Activated CD8-positive, alpha-beta memory T cell treated with anti-CD3 and anti-CD28 coated beads for 1 hour (primary cell): ENCODE results near the gene OR4D1.
A peak's percentile ranks its signal among the peaks of the same experiment; 100 is the strongest.

Experiments used
- DNase-seq, 2 donors: peaks; one replicate each; pipeline ENCODE4 v3.0.0-alpha.2; 2020; ENCODE audit warnings: low read depth in 1 of 2; ENCODE audit errors: extremely low read depth in 1 of 2

Gene OR4D1

DNA sequence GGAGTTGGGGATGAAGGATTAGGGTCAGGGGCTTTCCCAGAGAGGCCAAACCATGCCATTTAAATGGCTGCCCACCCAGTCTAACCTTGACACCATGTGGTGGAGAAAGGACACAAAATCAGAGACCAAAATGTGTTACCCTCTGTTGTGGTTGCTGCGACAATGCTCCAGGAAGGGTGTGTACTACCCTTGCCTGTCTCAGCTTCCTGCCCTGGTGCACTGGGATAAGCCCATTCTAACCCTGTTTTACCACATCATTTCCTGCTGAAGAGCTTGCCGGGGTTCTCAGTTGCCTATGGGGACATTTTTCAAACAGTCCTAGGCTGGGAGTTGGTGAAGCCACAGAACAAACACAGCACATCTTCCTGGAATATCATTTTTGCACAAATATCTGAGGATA, 4.9 kb downstream of the OR4D1 start:
- DNase-seq, result peak; percentile 23 to 24

DNA sequence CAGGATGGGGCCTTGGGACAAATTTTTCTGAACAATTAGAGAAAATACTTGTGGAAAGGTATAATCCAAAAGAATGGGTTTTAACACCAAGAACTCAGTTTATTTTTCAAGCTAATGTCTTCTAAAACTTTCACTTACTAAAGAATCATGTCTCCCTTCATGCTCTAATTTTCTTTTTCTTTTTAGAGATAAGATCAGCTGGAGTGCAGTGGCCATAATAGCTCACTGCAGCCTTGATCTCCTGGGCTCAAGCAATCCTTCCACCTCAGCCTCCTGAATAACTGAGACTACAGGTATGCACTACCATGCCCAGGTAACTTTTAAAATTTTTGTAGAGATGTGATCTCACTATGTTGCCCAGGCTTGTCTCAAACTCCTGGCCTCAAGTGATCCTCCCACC, 5.5 kb downstream of the OR4D1 start:
- no peak for DNase-seq

DNA sequence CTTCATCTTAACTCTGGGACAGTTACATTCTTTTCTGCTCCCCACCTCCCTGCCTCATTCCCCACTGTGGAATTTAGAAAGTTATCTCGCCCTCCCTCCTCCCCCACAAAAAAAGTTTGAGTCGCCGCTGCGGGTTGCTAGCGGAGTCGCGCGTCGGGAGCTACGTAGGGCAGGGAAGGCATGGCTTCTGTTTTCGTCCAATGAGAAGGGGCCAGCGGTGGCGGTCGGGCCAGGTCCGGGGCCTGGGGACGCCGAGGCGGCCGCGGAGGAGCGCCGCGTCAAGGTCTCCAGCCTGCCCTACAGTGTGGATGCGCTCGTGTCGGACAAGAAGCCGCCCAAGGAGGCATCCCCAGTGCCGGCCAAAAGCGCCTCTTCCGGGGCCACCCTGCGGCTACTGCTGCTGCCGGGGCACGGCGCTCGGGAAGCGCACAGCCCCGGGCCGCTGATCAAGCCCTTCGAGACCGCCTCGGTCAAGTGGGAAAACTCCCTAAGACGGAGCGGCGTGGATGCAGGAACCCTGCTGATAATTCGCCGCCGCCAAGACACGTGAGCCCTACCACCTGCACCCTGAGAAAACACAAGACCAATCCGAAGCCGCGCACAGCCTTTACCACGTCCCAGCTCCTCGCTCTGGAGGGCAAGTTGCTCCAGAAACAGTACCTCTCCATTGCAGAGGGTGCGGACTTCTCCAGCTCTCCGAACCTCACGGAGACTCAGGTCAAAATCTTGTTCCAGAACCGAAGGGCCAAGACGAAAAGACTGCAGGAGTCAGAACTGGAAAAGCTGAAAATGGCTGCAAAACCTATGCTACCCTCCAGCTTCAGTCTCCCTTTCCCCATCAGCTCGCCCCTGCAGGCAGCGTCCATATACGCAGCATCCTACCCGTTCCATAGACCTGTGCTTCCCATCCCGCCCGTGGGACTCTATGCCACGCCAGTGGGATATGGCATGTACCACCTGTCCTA, 8.9 kb downstream of the OR4D1 start:
- peak in 1 of 2 donors; percentile 36 for DNase-seq

DNA sequence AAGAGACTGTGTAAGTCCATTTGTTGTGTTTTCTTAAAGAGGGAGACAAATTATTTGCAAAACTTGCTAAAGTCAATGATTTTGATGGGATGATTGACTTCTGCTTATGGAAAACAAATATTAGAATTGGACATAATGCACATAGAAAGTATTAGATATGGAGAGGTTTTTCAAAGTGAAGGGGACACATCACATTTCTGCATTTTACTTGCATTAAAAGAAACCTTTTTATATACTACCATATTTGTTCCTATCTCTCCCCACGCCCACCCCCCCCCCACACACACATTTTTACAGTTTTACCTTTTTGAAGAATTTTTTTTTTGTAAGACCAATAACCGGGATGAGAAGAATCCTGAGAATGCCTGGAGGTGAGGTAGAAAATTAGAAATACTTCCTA, 10.0 kb downstream of the OR4D1 start:
- no peak for DNase-seq

DNA sequence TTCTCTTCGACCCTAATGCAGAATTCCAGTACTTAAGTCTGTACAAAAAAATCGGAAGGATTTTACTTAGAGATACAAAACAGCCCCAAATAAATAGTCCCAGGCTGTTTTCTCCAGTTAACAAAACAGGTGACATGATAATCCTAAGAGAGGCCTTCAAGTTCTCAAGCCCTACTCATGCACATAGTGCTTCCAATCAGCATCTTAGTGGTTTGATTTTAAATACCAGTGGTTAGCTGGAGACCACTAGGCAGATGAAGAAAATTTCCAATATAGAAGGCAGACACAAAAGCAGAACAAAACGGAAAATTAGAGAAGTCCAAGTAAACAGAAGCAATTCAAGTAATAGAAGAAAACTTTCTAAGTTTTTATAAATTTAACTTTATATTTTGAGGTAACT, 13.4 kb downstream of the OR4D1 start:
- DNase-seq, result no peak

DNA sequence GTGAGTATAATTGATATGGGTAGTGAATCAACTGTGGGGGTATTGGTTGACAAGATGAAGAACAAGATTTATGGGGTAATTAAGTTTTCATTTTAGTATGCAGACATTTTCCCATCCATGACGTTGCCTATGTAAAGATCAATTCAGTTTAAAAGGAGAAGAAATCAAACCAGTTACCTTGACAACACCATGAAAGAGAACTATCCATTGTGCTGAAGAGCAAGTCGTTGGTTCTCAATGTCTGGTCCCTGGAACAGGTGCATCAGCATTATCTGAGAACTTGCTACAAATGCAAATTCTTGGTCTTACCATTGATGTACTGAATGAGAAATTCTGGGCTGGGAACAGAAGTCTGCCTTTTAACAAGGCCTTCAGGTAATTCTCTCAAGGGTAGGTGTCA, 17.8 kb downstream of the OR4D1 start:
- DNase-seq, result no peak

DNA sequence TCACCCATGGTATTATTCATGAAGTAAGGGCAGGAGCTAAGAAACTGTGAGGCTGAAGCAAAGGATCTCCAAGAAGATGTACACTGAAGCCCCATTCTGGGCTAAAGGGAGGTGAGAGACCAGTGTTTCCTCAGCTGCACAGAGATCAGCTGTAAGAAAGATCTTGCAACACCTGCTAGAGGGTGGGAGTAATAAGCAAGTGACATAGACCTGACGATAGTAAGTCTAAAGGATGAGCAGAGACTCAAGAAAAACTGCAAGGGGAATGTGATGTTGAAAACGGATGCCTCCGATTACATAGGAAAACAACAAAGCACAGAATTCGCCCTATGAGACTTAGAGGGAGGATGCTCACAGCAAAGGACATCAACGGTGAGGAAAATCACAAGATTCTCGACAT, 18.5 kb downstream of the OR4D1 start, which contains the start of gene OR4D2:
TSS of gene OR4D2 (plus strand) at position 301 of the 400 bp plus-strand sequence. CDS start 2,674 bp downstream, outside the sequence.
- DNase-seq, result no peak

DNA sequence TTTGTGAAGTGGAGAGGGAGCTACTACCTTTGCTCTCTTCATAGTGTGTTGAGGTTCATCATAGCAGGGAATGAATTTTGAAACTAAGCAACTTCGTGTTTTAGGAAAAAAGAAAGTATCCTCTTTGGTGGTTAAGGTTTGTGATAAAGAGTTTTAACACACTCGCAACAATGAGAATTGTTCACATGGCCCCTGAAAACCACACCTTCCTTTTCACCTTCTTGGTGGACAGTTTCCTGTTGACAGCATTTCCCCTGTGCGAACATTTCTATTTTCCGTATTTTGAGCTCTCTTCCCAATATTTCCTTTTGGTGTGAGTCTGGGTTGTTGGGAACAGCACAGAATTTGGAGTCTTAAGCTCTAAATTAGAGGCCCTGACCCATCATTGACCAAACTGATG, 22.4 kb downstream of the OR4D1 start:
- no peak for DNase-seq

DNA sequence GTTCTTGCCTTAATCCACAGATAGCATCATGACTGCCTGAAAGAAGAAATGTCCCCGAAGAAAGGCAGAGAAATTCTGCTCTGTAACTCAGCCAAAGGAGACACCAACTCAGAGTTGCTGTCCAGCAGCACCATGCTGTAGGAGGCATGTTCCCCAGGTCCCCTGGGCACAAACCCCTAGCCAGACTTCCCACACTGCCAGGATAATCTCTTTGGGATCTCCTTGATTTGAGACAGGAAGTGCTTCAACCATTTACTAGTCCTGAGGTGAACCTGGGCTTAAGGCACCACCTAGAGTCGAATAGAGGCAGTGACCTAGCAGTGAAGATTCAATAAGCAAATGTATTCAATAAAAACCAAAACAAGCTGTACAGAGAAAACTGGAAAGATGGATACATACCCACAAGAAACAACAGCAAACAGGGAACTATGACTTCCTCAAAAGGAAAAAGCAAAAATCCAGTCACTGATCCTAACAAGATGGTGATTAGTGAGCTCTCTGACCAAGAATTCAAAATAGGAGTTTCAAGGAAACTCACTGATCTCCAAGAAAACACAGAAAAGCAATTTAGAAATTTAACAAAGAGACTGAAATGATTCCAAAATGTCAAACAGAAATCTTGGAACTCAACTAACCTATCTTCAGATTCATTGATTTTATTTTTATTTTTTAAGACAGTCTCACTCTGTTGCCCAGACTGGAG, 24.3 kb downstream of the OR4D1 start:
- peak in 1 of 2 donors; percentile 15 for DNase-seq

DNA sequence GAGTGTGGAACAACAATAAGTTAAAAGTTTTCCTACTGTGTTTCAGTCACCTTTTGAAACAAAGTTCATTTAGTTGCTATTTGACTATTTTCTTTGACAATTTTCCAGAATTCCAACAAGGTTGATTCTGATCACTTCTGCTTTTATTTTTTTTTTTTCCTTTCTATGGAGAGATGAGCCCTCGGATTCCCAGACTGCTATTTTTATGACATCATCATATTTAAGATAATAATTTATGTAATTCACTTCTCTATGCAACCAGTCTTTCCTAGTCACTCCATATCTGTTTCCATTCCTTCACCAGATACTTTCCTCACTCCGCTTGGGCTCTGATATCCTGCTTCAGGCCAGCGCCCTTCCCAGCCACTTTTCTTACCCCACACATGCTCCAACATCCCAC, 26.7 kb downstream of the OR4D1 start:
- no peak for DNase-seq

DNA sequence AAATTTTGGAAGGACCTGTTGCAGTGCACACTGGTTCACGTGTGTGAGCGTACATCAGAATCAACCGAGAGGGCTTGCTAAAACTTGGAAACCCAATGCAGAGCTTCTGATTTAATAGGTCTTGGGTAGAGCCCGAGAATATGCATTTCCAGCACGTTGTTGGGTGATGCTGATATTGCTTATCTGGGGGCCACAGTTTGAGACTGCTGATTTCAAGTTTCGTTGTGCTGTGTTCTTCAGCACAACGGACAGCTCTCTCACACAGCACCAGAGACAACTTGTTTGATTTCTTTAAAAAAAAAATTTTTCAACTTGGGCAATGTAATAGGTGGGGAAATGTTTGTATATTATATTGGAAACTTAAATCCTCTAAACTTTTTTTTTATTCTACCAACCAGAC, 28.0 kb downstream of the OR4D1 start:
- DNase-seq, result no peak

DNA sequence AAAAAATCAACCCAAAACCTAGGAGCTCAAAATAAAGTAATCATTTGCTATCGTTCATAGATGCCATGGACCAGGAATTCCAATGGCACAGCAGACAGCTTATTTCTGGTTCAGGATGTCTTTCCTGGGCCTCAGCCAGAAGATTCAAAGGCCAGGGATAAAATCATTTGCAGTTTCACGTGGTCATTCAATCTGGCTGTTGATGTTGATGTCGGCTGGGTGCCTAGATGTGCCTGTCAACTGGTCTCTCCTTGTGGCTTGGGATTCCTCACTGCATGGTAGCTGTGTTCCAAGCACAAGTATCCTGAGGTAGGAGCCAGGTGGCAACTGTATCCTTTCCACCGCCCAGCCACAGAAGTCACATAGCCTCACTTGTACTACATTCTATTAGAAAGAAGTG, 33.6 kb downstream of the OR4D1 start:
- DNase-seq, result no peak

DNA sequence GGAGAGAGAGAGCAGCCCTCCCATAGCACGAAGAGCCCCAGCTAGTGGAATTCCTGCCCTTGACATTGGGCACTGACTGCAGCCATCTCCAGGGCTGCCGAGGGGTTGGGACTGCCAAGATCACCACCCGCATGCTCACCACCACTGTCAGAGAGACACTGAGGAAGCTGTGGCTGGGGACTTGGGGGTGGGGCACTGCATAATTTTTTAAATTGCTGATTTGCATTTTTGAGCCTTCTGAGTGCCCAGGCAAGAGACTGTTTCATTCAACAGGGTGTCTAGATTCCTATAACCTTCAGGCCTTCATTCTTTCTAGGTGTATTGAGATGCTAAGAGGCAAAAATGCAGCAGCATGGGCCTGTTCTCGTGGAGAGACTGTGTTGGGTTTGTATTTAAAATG, 35.3 kb downstream of the OR4D1 start:
- no peak for DNase-seq

DNA sequence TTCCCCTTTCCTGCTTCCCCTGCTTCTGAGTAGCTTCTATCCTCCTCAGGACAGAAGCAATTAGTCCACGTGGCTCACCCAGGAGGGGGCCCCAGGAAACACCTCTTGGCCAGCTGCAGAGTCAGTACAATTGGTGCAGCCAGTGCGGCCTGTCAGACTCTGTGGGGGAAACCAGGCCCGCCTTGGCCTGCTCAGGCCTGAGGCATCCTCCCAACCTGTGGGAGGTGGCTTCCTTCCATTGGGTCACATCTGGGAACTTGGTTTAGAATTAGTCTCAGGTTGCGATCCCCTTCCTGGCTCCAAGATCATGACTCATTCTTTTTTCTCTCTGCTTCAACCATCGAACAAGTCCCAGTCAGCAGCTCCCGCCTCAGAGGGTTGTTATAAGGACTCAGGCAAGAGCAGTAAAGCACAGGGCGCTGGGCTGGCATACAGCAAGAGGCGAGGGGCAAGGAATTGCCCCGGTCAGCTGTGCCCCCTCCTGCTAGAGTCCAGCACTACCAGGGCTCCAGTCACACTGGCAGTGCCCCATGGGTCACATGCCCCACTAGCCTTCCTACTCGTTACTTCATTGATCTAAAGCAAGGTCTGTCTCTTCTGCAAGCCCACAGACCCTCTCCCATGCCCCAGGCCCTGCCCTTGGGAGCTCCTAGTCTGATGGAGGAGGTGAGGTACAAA, 36.3 kb downstream of the OR4D1 start:
- no peak for DNase-seq

DNA sequence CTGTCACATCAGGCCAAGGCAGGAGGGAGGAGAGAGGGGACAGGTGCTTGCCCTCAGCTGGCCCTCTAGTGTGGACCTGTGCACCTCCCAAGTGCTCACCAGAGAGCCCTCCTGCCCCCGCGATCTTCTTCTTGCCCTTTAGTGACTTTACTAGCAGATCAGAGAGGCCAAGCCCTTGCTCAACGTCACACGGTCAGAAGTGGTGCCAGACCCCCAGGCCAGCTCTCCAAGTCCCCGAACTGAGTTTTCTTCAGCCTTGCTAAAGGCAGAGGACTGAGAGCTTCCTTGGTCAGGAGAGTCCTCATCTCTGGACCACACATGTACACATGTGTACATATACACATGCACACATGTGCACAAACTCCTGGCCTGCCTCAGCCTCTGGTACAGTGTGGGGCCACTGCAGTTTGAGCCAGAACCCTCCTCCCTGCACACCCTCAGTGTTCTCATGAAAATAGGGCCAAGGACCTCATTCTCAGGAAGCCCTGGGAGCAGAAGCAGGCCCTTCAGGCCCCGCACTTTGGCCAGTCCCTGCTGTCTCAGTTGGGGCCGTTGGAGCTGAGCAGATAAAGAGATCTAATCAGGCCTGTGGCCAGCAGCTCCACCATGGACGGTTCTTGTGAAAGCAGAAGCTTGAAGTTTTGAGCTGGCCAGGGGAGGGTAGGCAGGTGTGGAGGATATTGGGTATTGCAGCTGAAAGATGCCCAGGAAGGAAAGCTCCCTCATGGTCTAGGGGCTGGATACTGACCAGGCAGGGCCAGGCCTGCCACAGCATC, 37.0 kb downstream of the OR4D1 start:
- DNase-seq, result no peak

DNA sequence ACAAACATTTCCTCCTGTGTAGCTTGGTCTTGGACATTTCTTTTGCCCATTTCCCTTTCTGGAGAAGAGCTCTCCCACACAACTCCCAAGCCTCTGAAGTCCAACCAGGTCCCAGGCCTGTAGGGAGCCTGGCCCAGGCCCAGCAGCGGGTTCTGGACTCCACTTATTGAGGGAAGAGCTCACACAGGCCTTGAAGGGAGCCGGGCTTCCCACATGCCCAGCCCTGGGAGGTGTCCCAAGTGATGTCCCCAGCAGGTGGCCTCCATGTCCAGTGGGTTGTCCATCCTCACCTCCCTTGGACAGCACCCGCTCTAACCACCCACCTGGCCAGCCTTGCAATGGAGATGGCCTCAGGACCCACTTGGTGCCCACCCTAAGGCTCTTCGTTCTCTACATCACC, 38.4 kb downstream of the OR4D1 start:
- DNase-seq, result no peak

DNA sequence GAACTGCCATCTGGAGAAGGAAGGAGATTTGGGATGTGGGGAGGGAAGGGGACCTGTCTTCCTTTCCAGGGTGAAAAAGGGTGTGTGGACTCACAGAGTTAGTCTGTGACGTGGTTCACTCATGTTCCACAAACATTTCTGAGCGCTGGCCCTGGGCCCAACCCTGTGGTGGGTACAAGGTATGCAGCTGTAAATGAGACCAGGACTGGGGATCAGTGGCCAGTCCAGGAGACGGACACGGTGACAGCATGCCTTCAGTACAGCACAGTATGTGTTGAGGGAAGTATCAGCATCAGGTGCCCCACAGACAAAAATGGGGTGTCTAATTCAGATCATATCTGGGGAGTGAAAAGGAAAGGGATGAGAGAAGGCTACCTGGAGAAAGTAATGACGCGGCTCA, 38.9 kb downstream of the OR4D1 start:
- no peak for DNase-seq

DNA sequence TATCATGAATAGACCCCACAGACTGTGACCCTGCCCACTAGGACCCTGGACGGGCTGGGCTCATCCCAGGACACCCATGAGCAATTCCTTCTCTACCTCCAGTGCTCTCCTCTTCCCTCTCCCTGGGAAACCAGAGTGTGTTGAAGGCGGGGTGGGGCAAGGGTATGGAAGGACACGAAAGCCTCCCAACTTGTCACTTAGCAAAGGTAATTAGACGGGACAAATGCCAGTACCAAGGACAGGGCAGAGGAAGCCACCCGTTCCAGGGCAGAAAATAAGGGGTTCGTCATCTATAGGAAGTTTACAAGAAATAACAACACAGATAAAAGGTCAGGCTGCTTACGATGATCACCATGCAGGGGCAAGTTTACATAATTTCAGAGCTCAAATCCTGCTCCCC, 39.5 kb downstream of the OR4D1 start:
- DNase-seq, result no peak

DNA sequence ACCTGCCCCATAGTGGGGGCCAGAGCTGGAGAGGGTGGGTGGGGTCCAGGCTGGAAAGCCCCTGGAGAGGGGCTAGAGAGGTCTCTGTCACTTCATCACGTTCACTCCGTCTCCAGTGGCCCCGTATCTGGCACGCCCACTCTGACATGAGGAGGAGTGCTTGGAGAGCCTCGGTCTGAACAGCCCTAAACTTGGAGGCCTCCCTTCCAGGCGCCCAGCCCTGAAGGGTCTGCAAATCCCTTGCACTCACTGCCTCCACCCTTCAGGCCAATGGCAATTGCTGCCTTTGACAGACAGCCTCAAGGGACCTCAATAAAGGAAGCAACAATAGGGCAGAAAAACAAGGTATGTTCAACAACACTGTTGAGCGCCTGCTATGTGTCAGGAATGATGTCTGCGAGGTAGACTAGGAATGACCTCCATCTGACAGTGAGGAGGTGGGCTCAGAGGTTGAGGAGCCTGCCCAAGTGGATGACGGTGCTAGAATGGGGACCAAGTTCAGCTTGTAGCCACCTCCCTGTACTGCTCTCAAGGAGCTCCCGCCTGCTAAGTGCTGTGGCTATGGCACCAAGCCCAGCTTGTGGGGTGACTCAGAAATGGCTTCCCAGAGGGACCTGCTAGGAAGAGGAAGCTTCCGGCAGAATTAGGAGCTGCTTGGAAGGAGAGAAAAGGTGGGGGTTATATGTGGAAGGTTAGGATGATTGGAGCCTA, 41.4 kb downstream of the OR4D1 start:
- no peak for DNase-seq

DNA sequence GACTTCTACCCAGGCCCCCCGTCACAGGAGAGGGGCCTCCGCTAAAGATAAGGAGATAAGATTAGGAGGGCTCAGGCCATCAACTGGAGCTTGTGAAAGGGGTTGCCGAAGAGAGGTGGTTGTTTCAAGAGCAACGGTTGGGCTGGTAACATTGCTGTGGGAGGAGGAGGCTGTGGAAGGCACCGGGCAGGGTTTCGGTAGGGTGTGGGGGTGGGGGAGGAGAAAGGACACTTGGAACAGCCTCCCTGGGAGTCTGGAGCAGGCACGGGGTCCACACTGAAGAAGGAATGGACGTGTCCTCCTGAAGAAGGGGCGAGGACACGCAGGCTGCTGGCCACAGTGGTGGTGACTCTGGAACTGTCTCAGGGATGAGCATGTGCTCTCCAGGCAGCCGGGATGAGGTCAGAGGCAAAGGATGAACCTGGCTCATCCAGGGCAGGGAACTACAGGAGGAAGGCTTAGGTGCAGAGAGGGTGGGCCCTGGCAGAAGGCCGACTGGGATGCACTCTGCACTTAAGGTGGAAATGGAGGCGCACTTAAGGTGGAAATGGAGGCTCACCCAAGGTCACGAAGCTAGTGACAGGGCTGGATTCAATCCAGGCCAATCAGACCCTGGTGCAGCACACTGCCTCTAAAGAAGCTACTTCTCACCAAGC, 43.2 kb downstream of the OR4D1 start:
- DNase-seq, result no peak
